Right lung (tissue), 10 donors: ENCODE measurements around the gene GPR78. TPM values are rescaled to one million over a fixed set of nuclear protein-coding genes. Genes with fewer than 3 reads are reported as not detected.

ENCODE experiments used
- DNase-seq, 2 donors: peaks; one replicate each; pipeline ENCODE4 v3.0.0-alpha.2; 2013
- long read RNA-seq, 8 donors: transcript quantifications; one replicate each; lab custom pipeline, GENCODE V29; 2026
- polyA plus RNA-seq, 5 donors: library from polyadenylated mRNA; unstranded; fragments of 120-200 nt; gene quantifications; one replicate each; pipeline versions ENCODE4 v1.2.1 to v1.2.3, GENCODE V29; 2013; ENCODE audit warnings: inconsistent platforms in 1 of 5, low replicate concordance in 1 of 5; ENCODE audit not compliant: insufficient read length in 5 of 5, insufficient read depth in 1 of 5

Gene GPR78, protein sequence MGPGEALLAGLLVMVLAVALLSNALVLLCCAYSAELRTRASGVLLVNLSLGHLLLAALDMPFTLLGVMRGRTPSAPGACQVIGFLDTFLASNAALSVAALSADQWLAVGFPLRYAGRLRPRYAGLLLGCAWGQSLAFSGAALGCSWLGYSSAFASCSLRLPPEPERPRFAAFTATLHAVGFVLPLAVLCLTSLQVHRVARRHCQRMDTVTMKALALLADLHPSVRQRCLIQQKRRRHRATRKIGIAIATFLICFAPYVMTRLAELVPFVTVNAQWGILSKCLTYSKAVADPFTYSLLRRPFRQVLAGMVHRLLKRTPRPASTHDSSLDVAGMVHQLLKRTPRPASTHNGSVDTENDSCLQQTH
- polyA plus RNA-seq = under 1 TPM; 0.06 to 0.37 (median 0.15) TPM
- long read RNA-seq, donor 1 = 0 reads
- long read RNA-seq, donor 2 = 0 reads
- long read RNA-seq, donor 3 = 0 reads
- long read RNA-seq, donor 4 = 0 reads
- long read RNA-seq, donor 5 = 0 reads
- long read RNA-seq, donor 6 = 0 reads
- long read RNA-seq, donor 7 = 0 reads
- long read RNA-seq, donor 8 = 0 reads

DNA sequence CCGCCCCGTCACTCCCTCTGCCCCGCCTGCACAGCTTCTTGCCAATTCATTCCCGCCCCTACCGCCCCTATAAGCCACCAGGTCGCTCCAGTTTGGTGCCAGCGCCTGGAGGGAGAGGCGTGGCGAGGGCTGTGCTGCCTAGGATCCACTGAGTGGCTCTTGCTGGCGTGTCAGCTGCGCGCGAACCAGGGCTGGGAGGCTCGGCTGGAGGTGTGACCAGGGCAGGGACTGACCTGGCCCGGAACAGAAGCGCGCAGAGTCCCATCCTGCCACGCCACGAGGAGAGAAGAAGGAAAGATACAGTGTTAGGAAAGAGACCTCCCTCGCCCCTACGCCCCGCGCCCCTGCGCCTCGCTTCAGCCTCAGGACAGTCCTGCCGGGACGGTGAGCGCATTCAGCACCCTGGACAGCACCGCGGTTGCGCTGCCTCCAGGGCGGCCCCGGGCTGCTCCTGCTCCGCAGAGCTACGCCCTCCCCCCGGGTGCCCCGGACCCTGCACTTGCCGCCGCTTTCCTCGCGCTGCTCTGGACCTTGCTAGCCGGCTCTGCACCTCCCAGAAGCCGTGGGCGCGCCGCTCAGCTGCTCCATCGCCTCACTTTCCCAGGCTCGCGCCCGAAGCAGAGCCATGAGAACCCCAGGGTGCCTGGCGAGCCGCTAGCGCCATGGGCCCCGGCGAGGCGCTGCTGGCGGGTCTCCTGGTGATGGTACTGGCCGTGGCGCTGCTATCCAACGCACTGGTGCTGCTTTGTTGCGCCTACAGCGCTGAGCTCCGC, at the start of gene GPR78:
TSS of gene GPR78 (plus strand) at position 72 of the 773 bp plus-strand sequence. CDS start at position 663, 591 bp downstream.
- DNase-seq = peak; percentile 56 to 60

DNA sequence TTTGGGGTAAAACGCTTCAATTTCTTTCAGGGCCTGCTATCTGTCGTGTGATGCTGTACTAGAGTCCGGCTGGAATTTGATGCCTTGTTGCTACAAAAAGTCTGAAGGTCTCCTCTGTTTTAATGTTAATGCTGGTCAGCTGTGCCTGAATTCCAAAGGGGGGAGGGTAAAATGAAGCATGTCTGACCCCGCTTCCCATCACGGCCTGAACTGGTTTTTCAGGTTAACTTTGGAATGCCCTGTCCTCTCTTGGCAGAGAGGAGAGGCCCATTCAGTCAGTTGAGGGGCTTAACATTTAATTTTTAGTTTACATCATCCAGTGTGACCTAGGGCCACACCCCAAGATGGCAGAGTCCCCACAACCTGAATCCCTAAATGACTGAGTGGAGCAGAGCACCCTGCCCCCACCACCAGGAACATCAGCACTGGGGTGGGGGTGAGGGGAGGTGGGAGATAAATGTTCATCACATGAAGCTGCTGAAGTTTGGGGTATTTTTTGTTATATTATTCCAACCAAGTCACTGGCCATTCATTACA, 47.9 kb upstream of the GPR78 start:
- DNase-seq = no peak

DNA sequence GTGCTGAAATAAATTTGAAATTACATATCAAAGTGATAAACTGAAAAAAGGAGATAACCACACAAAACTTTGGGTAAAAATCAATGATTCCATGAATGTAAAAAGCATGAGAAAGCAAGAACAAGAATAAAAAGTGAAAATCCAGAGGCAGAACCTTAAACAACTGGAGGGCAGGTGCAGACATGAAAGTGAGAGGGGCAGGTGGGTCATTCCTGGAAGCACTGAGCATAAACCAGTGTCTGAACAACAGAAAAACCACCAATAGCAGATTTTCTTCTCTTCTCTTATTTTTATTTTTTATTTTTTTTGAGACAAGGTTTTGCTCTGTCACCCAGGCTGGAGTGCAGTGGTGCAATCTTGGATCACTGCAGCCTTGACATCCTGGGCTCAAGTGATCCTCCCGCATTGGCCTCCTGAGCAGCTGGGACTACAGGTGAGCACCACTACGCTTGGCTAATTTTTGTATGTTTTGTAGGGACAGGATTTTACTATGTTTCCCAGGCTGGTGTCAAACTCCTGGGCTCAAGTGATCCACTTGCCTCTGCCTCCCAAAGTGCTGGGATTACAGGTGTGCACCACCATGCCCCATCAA, 46.8 kb upstream of the GPR78 start:
- no peak for DNase-seq

DNA sequence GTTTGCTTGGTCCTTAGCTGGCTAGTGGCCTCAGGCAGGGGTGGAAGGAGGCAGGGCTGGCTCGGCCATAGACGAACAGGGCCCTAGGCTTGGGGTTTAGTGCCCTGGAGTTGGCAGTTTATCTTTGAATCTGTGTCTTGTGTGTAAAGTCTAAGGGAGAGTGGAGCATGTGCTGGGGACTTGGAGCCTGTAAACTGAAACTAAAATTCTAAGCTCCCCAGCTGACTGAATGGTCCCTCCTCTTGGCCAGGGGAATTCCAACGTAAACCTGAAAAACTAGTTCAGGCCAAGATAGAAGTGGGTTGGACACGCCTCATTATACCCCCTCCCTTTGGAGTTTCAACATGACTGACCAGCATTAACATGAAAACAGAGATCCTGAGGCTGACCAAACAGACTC, 46.1 kb upstream of the GPR78 start:
- DNase-seq = peak; percentile 65

DNA sequence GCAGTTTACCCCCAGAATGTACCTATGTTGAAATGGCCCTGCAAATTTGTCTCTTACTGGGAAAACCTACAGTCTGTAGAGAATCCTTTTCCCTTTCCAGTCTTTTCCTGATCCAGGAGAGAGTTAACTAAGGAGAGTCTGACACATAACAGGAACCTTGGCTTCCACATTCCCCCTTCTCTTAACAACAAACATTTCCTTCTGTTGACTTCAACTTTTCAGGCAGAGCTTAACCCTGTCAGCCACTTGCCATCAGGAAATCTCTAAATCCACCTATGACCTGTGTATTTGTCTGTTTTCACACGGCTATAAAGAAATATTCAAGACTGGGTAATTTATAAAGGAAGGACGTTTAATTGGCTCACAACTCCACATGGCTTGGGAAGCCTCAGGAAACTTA, 45.6 kb upstream of the GPR78 start:
- DNase-seq = peak in 1 of 2 donors; percentile 8

DNA sequence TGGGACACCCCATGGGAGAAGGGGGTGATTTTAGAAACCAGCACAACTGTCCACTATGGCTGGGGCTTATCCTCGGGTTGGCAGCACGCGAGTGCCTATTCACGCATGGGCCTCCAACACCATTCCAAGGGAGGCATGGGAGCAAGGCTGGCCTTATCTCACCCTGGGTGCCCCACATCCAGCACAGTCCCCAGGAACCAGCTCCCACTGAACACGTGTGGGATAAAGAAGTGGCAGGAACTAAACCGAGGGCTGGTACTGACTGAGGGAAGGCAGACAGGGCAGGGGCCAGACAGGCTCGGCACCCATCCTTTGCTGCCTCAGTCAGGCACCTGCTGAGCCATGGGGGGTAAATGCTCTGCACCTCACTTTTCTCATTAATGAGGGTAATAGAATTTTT, 43.7 kb upstream of the GPR78 start:
- no peak for DNase-seq

DNA sequence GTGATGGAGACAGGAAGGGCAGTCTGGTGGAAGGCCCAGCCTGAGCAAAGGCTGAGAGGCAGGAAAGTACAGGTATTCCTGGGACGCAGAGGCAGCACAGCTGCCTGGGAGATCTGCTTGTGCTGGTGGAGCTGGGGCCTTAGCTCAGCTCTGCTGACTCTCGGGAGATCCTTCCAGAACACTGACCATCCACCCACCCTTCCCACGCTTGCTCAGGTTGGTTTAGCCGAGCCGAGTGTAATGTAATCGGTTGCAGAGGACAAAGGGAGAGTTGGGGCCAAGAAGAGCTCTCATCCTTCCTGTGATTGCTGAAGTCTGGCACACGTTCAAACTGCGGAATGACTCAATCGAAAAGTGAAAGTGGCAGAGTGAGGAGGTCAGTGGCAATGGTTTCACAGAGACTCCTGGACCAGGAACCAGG, 43.1 kb upstream of the GPR78 start:
- peak; percentile 55 to 67 for DNase-seq

DNA sequence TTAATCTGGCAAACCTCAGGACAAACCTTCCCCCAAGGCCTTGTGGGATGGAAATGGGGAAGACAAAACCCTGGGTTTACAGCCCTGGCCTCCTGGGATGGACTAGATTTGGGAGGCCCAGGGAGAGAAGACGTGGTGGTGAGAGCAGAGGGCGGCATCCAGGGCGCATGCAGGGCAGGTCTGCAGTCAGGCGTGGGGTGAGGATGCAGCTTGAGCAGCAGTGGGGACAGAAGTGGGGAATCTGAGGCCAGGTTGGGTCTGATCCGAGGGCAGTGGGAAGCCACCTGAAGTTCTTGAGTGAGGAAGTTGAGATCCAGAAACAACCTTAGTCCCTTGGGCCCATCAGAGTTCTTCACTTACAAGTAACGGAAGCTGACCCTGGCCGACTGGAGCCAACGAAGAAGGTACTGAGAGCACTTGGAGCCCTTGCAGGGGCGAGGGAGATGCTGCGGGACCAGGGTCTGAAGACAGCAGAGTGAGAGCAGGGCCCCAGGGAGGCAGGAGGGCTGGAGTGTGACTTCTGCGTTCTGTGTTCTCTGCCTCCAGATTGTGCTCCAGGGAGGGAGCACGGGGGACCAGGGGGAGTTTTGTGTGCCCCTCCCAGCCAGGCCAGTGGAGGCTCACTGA, 42.0 kb upstream of the GPR78 start:
- no peak for DNase-seq

DNA sequence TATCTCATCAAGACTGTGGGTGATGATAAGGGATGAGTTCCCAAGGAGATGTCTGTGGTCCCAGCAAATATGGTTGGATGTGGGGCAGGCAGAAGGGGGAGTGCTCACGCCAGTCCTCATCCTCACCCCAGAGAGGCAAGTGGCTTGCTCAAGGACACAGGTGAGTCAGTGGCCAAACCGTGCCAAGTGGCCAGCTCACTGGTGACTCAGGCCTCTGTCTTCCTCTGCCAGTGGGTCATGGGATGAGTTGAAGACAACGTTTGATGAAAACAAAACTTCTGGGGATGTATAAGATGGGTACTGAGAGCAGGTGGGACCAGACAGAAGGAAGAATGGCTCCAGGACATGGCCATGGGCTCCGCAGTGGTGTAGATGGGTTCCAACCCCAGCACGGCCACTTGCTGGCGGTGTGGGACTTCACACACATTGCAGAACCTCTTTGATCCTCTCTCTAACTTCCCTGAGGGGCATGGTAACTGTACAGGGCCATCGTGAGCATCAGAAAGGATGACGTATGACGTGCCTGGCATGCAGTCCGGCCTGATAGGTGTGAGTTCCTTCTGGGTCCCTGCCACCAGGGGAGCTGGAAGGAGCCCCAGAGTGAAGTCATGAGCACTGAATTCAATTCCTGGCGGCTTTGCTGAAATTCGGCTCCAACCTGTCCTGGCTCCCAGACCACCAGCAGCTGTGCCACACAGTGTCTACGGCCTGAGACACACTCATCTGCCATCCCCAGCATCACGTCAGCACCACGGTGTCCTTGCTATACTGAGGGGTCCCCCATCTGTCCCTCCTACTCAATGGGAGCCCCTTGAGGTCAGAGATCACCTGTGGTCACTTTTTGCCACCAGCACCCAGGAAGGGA, 41.3 kb upstream of the GPR78 start:
- no peak for DNase-seq

DNA sequence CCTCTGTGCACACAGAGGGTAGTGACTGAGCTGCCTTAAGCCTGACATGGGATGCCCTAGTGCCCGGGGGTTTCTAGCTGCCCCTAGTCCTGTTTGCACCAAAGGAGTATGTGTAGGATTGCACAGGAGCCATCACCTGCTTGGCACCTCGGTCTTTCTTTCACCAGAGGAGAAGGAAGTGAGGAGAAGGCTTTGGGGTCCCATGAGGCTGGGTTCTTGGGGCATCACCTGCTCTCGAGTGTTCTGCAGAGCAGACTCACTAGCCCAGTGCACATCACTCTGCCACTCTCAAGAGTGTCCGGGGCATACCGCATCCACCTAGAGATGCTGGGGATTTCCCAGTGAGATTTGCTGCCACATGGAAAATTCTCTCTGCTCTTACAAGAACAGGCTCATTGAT, 40.5 kb upstream of the GPR78 start:
- no peak for DNase-seq

DNA sequence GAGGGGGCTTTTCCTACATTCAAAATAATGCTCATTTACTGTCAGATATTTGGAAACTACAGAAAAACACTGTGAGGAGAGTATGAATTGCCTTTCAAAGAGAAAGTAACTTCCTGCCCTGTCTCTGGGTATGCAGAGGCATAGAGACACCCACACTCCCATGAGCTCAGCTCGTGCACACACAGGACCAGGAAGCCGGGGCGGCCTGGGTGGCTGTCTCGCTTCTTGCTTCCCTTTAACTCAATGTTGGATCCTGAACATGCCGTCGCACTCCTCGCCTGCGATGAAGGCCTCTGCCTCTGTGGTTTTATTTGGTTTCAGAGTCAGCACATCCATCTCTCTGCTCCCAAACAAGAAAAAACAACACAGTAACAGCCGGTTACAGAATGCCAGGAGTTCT, 40.1 kb upstream of the GPR78 start:
- DNase-seq = no peak

DNA sequence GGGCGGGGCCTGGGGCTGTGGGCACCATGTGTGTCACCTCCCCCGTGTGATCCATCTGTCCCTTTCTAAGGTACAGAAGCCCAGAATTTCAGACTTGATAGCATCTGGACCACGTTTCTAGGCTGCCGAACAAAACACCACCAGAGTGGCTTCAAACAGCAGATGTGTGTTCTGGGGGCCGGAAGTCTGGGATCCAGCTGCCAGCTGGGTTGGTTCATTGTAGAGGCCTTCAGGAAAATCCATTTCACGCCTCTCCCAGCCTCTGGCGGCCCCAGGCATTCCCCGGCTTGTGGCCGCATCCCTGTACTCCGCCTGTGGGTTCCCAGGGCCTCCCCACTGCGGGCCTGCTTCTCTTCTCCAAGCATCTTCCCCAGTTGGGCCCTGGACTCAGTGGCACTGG, 39.6 kb upstream of the GPR78 start:
- DNase-seq = no peak

DNA sequence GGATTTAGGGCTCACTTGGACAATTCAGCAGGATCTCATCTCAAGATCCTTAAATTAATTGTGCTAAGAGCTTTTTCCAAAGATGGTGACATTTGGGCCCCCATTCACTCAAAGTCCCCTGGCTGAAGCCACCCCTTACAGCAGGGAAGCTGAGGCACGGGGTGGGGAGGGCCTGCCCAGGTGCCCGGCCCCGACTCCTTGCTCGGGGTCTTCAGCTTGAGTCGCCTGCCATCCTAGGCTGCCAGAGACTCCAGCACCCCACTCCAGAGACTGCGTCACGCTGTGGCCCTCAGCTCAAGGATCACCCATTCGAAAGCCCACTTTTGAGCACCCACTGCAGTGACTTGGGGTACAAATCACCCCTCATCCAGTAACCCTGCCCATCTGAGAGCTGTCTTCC, 39.2 kb upstream of the GPR78 start:
- DNase-seq = no peak

DNA sequence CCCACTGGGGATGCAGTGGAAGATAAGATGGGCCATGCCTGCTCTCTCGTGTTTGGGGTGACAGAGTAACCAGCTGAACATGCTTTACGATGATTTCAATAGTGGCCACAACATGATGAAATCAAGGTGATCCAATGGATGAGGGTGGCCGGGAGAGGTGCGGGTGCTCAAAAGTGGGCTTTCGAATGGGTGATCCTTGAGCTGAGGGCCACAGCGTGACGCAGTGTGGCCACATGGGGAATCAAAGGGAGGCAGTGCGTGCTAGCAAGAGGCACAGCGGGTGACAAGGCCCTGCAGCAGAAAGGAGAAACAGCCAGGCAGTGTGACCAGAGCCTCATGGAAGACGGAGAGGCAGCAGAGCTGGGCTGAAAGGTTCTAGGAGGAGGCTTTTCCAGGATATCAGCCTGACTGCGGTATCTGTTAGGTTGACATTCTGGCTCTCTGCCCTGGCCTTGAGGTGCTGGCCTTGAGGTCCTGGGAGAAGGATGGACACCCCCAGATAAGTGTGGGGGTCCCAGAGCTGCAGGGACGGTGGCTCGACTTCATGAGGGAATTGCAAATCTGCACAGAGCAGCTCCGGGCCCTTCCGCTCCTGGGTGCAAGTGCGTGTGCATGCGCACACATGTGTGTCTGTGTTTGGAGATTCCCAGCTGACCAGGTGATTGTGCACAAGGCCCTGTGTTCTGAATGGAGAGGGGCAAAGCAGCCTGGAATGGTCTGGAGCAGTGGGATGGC, 38.0 kb upstream of the GPR78 start:
- DNase-seq = no peak

DNA sequence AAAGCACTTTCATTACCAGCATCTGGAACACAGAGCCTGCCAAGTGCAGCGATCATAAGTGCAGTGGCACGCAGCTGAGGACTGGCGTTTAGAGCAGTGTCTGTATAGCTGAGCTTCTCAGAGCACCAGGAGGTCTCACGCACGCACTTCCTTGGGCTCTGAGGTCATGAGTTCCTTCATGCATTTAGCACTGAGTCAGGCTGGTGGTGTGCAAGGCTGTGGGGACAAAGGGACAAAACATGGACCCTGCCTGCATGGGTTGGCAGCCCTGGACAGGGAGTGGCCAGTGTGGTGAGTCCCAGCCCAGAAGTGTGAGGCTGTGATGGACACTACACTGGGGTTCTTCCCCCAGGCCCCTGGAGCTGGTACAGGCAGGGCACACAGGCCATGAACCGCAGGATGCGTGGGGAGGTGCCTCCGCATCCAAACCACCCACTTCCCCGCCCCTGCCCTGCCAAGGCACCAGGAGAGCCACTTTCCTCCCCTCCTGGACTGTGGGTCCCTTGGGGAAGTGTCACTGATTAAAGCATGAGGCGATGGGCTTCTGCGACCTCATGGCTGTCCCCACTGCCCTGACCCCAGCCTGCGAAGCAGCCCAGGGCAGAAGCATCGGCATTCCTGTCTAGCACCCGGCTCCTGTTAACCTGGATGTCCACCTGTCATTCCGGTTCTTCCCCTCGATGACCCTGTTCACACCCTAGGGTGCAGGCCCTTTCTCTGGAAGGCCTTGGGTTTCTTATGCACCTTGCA, 37.2 kb upstream of the GPR78 start:
- no peak for DNase-seq

DNA sequence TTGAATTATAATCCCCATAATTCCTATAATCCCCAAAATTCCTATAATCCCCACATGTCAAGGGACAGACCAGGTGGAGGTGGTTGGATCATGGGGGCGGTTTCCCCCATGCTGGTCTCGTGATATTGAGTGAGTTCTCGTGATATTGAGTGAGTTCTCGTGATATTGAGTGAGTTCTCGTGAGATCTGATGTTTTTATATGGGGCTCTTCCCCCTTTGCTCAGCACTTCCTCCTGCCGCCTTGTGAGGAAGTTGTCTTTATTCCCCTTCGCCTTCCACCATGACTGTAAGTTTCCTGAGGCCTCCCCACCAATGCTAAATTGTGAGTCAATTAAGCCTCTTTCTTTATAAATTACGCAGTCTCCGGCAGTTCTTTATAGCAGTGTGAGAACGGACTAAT, 36.6 kb upstream of the GPR78 start:
- no peak for DNase-seq

DNA sequence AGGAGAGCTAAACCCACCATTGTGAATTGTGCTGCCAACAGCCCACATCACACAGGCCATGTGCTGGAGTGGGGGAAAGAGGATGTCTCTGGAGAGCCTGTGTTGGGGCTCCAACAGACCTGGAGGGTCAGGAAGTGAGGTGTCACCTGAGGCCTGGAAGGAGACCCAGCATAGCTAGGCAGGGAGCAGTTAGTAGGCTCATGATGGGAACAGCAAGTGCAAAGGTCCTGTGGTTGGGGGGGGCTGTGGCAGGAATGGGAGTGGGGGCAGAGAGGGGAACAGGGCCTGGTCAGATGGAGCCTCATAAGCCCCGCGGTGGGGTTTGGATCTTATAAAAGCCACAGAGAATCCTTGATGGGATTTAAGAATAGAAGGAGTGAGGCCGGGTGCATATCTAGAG, 35.9 kb upstream of the GPR78 start:
- DNase-seq = no peak

DNA sequence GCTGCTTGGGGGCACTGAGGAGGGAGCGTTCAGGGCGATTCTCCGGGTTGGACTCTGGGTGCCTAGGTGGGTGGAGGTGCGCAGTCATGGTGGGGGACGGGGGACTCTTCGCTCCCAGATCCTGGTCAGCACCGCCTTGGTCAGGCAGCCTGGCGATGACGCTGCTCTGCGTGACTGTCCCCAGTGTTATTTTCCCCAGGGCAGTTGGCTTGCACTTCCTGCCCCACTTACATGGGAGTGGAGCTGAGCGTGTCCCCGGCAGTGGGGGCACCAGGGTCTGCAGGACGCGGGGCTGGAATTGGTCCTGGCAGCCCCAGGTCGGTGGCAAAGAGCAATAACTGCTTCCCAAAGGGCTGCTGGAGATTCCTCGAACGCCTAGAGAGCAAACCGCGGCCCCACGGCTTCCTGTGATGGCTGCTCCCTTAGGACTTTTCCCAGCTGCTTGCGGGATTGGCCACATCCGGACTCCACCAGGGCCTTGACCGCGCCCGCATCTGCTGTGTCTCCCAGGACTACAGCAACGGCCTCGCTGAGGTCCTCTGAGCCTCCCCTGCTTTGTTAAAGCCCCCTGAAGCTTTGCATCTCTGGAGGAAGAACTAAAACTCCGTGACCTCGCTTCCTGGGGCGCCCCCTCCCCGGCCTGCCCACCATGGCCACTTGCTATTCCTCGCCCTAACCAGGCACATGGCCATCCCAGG, 35.3 kb upstream of the GPR78 start:
- DNase-seq = no peak

DNA sequence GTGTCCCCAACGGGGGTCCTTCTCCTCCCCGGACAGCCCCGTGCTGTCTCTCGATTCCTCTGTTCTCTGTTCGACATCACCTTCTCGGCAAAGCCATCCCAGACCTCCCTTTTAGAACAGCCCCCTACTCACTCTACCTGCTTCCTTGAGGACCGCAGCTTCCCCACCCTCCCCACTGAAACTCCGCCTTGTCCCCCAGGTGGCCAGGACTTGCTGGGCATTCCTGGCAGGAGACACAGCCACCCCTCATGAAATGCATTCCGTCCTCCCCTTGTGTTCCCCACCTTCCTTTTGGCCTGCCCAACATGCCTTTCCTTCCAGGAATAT, 34.8 kb upstream of the GPR78 start:
- DNase-seq = no peak
